Measurements from ENCODE around the gene EPHA3.
"Not testable (repeated sequence)": the region's sequence is repeated elsewhere in the genome, so short reads cannot be mapped to it uniquely, and the experiment has no call there.

GRCh38 chr3:89350935-89351334 lies 243.5 kb downstream of the EPHA3 start:
- TF ChIP-seq, protein P1, sequence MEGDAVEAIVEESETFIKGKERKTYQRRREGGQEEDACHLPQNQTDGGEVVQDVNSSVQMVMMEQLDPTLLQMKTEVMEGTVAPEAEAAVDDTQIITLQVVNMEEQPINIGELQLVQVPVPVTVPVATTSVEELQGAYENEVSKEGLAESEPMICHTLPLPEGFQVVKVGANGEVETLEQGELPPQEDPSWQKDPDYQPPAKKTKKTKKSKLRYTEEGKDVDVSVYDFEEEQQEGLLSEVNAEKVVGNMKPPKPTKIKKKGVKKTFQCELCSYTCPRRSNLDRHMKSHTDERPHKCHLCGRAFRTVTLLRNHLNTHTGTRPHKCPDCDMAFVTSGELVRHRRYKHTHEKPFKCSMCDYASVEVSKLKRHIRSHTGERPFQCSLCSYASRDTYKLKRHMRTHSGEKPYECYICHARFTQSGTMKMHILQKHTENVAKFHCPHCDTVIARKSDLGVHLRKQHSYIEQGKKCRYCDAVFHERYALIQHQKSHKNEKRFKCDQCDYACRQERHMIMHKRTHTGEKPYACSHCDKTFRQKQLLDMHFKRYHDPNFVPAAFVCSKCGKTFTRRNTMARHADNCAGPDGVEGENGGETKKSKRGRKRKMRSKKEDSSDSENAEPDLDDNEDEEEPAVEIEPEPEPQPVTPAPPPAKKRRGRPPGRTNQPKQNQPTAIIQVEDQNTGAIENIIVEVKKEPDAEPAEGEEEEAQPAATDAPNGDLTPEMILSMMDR (IDR thresholded peaks at IDR 0.05; ENCODE audit: poor library complexity, severe bottlenecking), result not testable (repeated sequence)
- not testable (repeated sequence) for TF ChIP-seq RAD21 (conservative IDR thresholded peaks at IDR 0.05); EZH2 (IDR thresholded peaks at IDR 0.05; ENCODE audit: borderline replicate concordance, insufficient read depth, low read length, poor library complexity, severe bottlenecking); EP300 (conservative IDR thresholded peaks at IDR 0.05; ENCODE audit: poor library complexity, severe bottlenecking)
